Transverse colon (tissue), 4 donors: ENCODE data around the gene APC2.

Experiments
- CTCF ChIP-seq, 5 experiments: fragments of 200-600 bp in 3 of 5; fragments of 450-650 bp in 2 of 5; sonication (generic) in 3 of 5; IDR thresholded peaks; 1 replicate in 2 of 5; 2 replicates in 3 of 5; pipeline ENCODE4 v1.5.1; 2016 to 2017; ENCODE audit warnings: antibody characterized with exemption in 5 of 5, inconsistent platforms in 3 of 5, mild to moderate bottlenecking in 2 of 5, moderate library complexity in 1 of 5
- POLR2A ChIP-seq: fragments of 450-650 bp; IDR thresholded peaks from one replicate; pipeline ENCODE4 v1.6.1; 2016; ENCODE audit warnings: antibody characterized with exemption, mild to moderate bottlenecking, moderate library complexity
- POLR2AphosphoS5 ChIP-seq, 3 donors: sonication (generic); formaldehyde crosslinking; IDR thresholded peaks; one replicate each; pipeline ENCODE4 v1.6.1; 2016; ENCODE audit warnings: antibody characterized with exemption in 3 of 3

- TF ChIP-seq POLR2A, result no peak
- TF ChIP-seq POLR2AphosphoS5 (IDR thresholded peaks at IDR 0.05), result no peak
- TF ChIP-seq CTCF (IDR thresholded peaks at IDR 0.05), result no peak
Measured at GRCh38 chr19:1457892-1458291, 8.0 kb downstream of the APC2 start.
